Dendritic cell treated with granulocyte-macrophage colony-stimulating factor and Interleukin-4, amounts not matched to agents 40 ng/mL and 50 ng/mL, for 4 days (primary cell): ENCODE measurements around the gene CLCN4.

ENCODE experiments used
- H3K27ac Mint-ChIP-seq: one replicate; pipeline ENCODE4 v1.8.0; 2022; ENCODE audit warnings: mild to moderate bottlenecking, mixed read lengths
- H3K27me3 Mint-ChIP-seq: one replicate; pipeline ENCODE4 v1.8.0; 2022; ENCODE audit warnings: mild to moderate bottlenecking, mixed read lengths
- H3K36me3 Mint-ChIP-seq: one replicate; pipeline ENCODE4 v1.8.0; 2022; ENCODE audit warnings: low read depth, mixed read lengths
- H3K4me1 Mint-ChIP-seq: one replicate; pipeline ENCODE4 v1.8.0; 2022; ENCODE audit warnings: low read depth, mixed read lengths
- H3K4me3 Mint-ChIP-seq: one replicate; pipeline ENCODE4 v1.8.0; 2022; ENCODE audit warnings: mild to moderate bottlenecking, moderate library complexity, mixed read lengths
- H3K9me3 Mint-ChIP-seq: one replicate; pipeline ENCODE4 v1.8.0; 2022; ENCODE audit warnings: mixed read lengths
- intact Hi-C: fragments of 100-400 bp; cut with micrococcal nuclease; formaldehyde crosslinking; loops from one replicate; pipeline ENCODE4 v1.15.0; 2022

Gene CLCN4

GRCh38 chrX:10140264-10140663, 16.5 kb upstream of the CLCN4 start:
- Mint-ChIP-seq H3K27ac (no peak overlapping the region), H3K36me3 (peaks cover 82% of the 10 kb centered on the region)
- intact Hi-C loops: no loop called here

DNA sequence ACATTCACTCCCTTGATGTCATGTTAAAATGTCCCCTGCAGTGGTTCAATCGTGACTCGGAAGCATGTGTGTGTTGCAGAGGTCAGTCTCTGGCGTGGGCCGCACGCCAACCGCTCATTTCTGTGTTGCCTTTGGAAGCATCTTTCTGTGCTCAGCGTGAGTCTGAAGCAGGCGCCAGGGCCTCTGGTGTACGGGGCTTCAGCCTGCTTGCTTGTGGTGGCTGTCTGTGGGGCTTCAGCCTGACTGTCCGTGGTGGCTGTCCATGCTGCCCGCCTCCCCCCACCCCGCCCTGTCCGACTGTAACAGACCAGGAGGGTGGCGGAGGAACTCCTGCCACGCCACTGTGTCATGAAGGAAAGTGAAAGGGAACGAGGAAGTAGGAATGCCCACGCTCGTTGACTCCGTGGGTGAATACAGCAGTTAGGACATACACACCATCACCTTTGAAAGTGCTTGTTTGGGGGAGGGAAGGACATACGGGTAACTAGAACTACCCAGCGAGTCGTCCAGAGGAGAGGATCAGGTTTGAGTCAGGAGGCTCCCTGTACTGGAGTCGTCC, 14.7 kb upstream of the CLCN4 start:
- no peak overlapping the region for H3K4me3 Mint-ChIP-seq
- H3K4me1 Mint-ChIP-seq: peaks cover 14% of the 10 kb centered on the region
- H3K27ac Mint-ChIP-seq: peak overlapping the region; percentile 46
- H3K27me3 Mint-ChIP-seq: no peaks in the 10 kb centered on the region
- intact Hi-C loops: no loop called here
- H3K9me3 Mint-ChIP-seq: no peaks in the 10 kb centered on the region
- peaks cover 83% of the 10 kb centered on the region for H3K36me3 Mint-ChIP-seq

More at GRCh38 chrX:10140264-10140663, 16.5 kb upstream of the CLCN4 start:
- Mint-ChIP-seq H3K9me3 (no peaks in the 10 kb centered on the region), H3K27me3 (no peaks in the 10 kb centered on the region), H3K4me1 (peaks cover 14% of the 10 kb centered on the region), H3K4me3 (no peak overlapping the region)

- H3K4me3 Mint-ChIP-seq: no peak overlapping the region
- H3K9me3 Mint-ChIP-seq: no peaks in the 10 kb centered on the region
Measured at GRCh38 chrX:10143071-10143983, 13.4 kb upstream of the CLCN4 start.

DNA sequence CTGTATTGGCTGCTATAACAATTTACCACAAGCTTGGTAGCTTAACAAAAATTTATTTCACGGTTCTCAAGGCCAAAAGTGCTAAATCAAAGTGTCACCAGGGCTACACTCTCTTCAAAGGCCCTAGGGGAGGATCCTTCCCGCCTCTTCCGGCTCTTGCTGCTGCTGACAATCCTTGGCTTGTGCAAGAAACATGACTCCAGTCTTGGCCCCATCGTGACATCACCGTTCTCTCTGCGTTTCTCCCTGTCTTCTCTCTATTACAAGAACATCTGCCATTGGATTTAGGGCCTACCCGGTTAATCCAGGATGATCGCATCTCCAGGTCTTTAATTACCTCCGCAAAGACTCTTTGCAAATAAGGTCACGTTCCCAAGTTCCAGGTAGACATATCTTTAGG, 10.4 kb upstream of the CLCN4 start:
- H3K4me1 Mint-ChIP-seq: peaks cover 14% of the 10 kb centered on the region
- H3K9me3 Mint-ChIP-seq: no peaks in the 10 kb centered on the region
- no peaks in the 10 kb centered on the region for H3K27me3 Mint-ChIP-seq
- H3K36me3 Mint-ChIP-seq: peaks cover 41% of the 10 kb centered on the region
- intact Hi-C loops: no loop called here
- no peak overlapping the region for H3K27ac Mint-ChIP-seq
- H3K4me3 Mint-ChIP-seq: no peak overlapping the region

More at GRCh38 chrX:10143071-10143983, 13.4 kb upstream of the CLCN4 start:
- H3K27ac Mint-ChIP-seq: no peak overlapping the region
- H3K4me1 Mint-ChIP-seq: peaks cover 14% of the 10 kb centered on the region
- no peaks in the 10 kb centered on the region for H3K27me3 Mint-ChIP-seq
- intact Hi-C loops: no loop called here
- peaks cover 71% of the 10 kb centered on the region for H3K36me3 Mint-ChIP-seq

GRCh38 chrX:10152086-10152485, 4.7 kb upstream of the CLCN4 start:
- intact Hi-C loops: no loop called here
- Mint-ChIP-seq H3K27me3 (no peaks in the 10 kb centered on the region), H3K36me3 (no peaks in the 10 kb centered on the region), H3K9me3 (no peaks in the 10 kb centered on the region), H3K27ac (no peak overlapping the region), H3K4me3 (no peak overlapping the region), H3K4me1 (no peaks in the 10 kb centered on the region)

- Mint-ChIP-seq H3K27ac (no peak overlapping the region), H3K9me3 (no peaks in the 10 kb centered on the region), H3K4me1 (peaks cover 2% of the 10 kb centered on the region), H3K36me3 (peaks cover 8% of the 10 kb centered on the region), H3K4me3 (no peak overlapping the region), H3K27me3 (peaks cover 7% of the 10 kb centered on the region)
- intact Hi-C loops: no loop called here
Measured at GRCh38 chrX:10155137-10155536, 1.6 kb upstream of the CLCN4 start.

- peaks cover 27% of the 10 kb centered on the region for H3K36me3 Mint-ChIP-seq
- peaks cover 14% of the 10 kb centered on the region for H3K4me1 Mint-ChIP-seq
- intact Hi-C loops: no loop called here
- peak overlapping the region; percentile 72 for H3K27ac Mint-ChIP-seq
- H3K9me3 Mint-ChIP-seq: no peaks in the 10 kb centered on the region
- H3K4me3 Mint-ChIP-seq: peak overlapping the region; percentile 74
- H3K27me3 Mint-ChIP-seq: peaks cover 16% of the 10 kb centered on the region
Measured at GRCh38 chrX:10157032-10157341, 212 bp downstream of the CLCN4 start.

DNA sequence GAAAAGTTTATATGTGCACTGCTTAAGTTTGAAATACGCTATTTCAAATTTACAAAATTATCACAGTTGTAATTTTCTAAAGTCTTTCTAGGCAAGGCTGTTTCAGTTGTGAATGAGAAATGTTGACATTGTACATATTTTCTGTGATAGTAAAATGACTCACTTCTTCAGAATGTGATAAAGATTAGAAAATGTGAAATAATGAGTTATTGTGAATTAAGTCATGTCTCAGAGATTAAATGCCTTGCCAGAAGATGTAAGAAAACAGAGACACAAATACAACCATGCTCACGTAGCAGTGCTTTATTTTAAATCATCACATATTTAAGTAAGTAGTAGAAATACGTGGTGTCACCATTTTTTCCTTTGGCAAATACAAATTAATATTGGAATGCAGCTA, 768 bp downstream of the CLCN4 start:
- intact Hi-C loops: no loop called here
- Mint-ChIP-seq H3K36me3 (peaks cover 30% of the 10 kb centered on the region), H3K9me3 (no peaks in the 10 kb centered on the region), H3K4me1 (peaks cover 14% of the 10 kb centered on the region), H3K27ac (peak overlapping the region; percentile 72), H3K4me3 (no peak overlapping the region), H3K27me3 (peaks cover 16% of the 10 kb centered on the region)

- Mint-ChIP-seq H3K27ac (no peak overlapping the region), H3K4me3 (peak overlapping the region; percentile 65), H3K9me3 (no peaks in the 10 kb centered on the region), H3K4me1 (peaks cover 14% of the 10 kb centered on the region), H3K36me3 (peaks cover 38% of the 10 kb centered on the region), H3K27me3 (peaks cover 16% of the 10 kb centered on the region)
- intact Hi-C loops: no loop called here
Measured at GRCh38 chrX:10158279-10159144, 1.7 kb downstream of the CLCN4 start.

DNA sequence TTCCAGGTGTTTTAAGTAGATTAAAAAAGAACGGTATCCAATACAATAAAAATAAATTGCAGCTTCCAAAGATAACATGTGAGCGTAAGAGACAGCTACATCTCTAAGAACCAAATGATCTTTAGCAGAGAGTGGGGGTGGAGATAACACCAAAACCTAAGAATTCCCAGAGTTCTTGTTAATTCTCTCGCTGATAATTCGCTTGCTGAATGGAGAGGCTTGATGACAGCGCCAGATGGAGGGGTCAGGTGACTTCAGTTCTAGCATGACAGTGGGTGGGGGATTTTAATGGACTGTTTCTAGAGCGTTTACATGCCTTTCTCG, 2.3 kb downstream of the CLCN4 start:
- Mint-ChIP-seq H3K4me3 (no peak overlapping the region), H3K4me1 (peaks cover 19% of the 10 kb centered on the region), H3K9me3 (no peaks in the 10 kb centered on the region), H3K27ac (no peak overlapping the region), H3K27me3 (peaks cover 18% of the 10 kb centered on the region), H3K36me3 (peaks cover 44% of the 10 kb centered on the region)
- intact Hi-C loops: no loop called here

DNA sequence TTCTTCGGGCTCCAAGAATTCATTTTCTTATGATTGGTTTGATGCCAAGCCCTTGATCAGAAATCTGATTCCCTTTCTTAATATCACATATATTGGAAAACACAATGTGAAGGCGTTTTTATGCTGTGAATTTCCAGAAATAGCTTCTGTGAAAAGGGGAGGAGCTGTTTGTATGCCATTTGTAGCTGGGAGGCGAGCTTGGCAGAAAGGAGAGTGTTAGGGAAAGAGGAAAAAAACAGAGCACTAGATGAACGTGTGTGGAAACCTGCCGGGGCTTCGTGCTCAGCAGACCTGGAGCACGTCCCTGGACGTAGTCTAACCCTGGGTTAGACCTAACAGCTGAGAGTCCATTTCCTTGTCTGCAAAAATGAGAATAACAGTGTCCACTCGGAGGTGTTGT, 3.4 kb downstream of the CLCN4 start:
- intact Hi-C loops: no loop called here
- H3K4me3 Mint-ChIP-seq: no peak overlapping the region
- H3K27me3 Mint-ChIP-seq: peaks cover 20% of the 10 kb centered on the region
- H3K27ac Mint-ChIP-seq: peak overlapping the region; percentile 24
- peaks cover 47% of the 10 kb centered on the region for H3K36me3 Mint-ChIP-seq
- peaks cover 30% of the 10 kb centered on the region for H3K4me1 Mint-ChIP-seq
- H3K9me3 Mint-ChIP-seq: no peaks in the 10 kb centered on the region

GRCh38 chrX:10163031-10163430, 6.3 kb downstream of the CLCN4 start:
- Mint-ChIP-seq H3K27me3 (peaks cover 20% of the 10 kb centered on the region), H3K9me3 (no peaks in the 10 kb centered on the region), H3K27ac (no peak overlapping the region), H3K4me3 (no peak overlapping the region), H3K36me3 (peaks cover 47% of the 10 kb centered on the region), H3K4me1 (peaks cover 57% of the 10 kb centered on the region)
- intact Hi-C loops: no loop called here

GRCh38 chrX:10164879-10165278, 8.1 kb downstream of the CLCN4 start:
- peaks cover 15% of the 10 kb centered on the region for H3K27me3 Mint-ChIP-seq
- peaks cover 70% of the 10 kb centered on the region for H3K4me1 Mint-ChIP-seq
- no peak overlapping the region for H3K4me3 Mint-ChIP-seq
- no peaks in the 10 kb centered on the region for H3K9me3 Mint-ChIP-seq
- peak overlapping the region; percentile 82 for H3K27ac Mint-ChIP-seq
- intact Hi-C loops: loop anchor here (5.0 kb wide), 1 partner anchor 43 kb away; no protein-coding TSS in a partner anchor
- peaks cover 41% of the 10 kb centered on the region for H3K36me3 Mint-ChIP-seq
